Measurements from ENCODE around the gene CFAP299. TPM values are rescaled to one million over a fixed set of nuclear protein-coding genes. Genes with fewer than 3 reads are reported as not detected.
"Not testable (repeated sequence)": the region's sequence is repeated elsewhere in the genome, so short reads cannot be mapped to it uniquely, and the experiment has no call there.

CFAP299 gene
- total and polyA plus RNA-seq, 3 experiments from 2014 or later = not detected

- no peaks in the 10 kb centered on the region for H3K36me3 ChIP-seq (ENCODE audit: insufficient read depth, low read length)
- H3K4me1 ChIP-seq (ENCODE audit: insufficient read depth, low read length) = peaks cover 15% of the 10 kb centered on the region
- H3K4me1 Mint-ChIP-seq = peaks cover 24 to 53% (median 29%) of the 10 kb centered on the region in 3 donors
- H3K27ac ChIP-seq (ENCODE audit: low read depth, low read length) = no peak overlapping the region
- no peak for DNase-seq
- H3K27me3 Mint-ChIP-seq = no peaks in the 10 kb centered on the region
- H3K4me3 Mint-ChIP-seq = peak overlapping the region in 4 of 7 donors; percentile 1 to 48 (median 30)
- CTCF ChIA-PET = interaction anchor here (1.3 to 2.0 kb wide), 2 partner anchors 16 to 21 kb away, joined by 4 to 6 read pairs; no protein-coding TSS in a partner anchor
- POLR2A ChIA-PET = no interaction called here
- H3K9me3 Mint-ChIP-seq = no peaks in the 10 kb centered on the region
- no peak overlapping the region for H3K4me3 ChIP-seq (ENCODE audit: low read length)
- H3K9me3 ChIP-seq (ENCODE audit: low read length) = no peaks in the 10 kb centered on the region
- peak overlapping the region in 5 of 8 donors; percentile 7 to 75 (median 45) for H3K27ac Mint-ChIP-seq
- H3K36me3 Mint-ChIP-seq = peaks cover 0 to 8% (median 0%) of the 10 kb centered on the region in 3 donors
- no peaks in the 10 kb centered on the region for H3K27me3 ChIP-seq (ENCODE audit: insufficient read depth, low read length, poor library complexity, severe bottlenecking)
Observed at GRCh38 chr4:80423553-80424224, 88.2 kb downstream of the CFAP299 start.

GRCh38 chr4:80424225-80424581 lies 88.7 kb downstream of the CFAP299 start:
- no peaks in the 10 kb centered on the region for H3K36me3 ChIP-seq (ENCODE audit: insufficient read depth, low read length)
- no peak overlapping the region for H3K27ac ChIP-seq (ENCODE audit: low read depth, low read length)
- peaks cover 15% of the 10 kb centered on the region for H3K4me1 ChIP-seq (ENCODE audit: insufficient read depth, low read length)
- no peaks in the 10 kb centered on the region for H3K9me3 ChIP-seq (ENCODE audit: low read length)
- no peak overlapping the region for H3K4me3 ChIP-seq (ENCODE audit: low read length)
- Mint-ChIP-seq H3K27me3 (no peaks in the 10 kb centered on the region), H3K4me3 (peak overlapping the region in 3 of 7 donors; percentile 27 to 48 (median 32)), H3K9me3 (no peaks in the 10 kb centered on the region), H3K36me3 (peaks cover 0 to 8% (median 0%) of the 10 kb centered on the region in 3 donors), H3K27ac (peak overlapping the region in 3 of 8 donors; percentile 20 to 75 (median 22)), H3K4me1 (peaks cover 24 to 53% (median 29%) of the 10 kb centered on the region in 3 donors)
- POLR2A ChIA-PET = no interaction called here
- no peak for DNase-seq
- CTCF ChIA-PET = interaction anchor here (2.0 kb wide), 1 partner anchor 15 kb away, joined by 6 read pairs; no protein-coding TSS in a partner anchor
- H3K27me3 ChIP-seq (ENCODE audit: insufficient read depth, low read length, poor library complexity, severe bottlenecking) = no peaks in the 10 kb centered on the region

- Histone ChIP-seq H3K4me1 (ENCODE audit: insufficient read depth, low read length) (peaks cover 15% of the 10 kb centered on the region), H3K27me3 (ENCODE audit: insufficient read depth, low read length, poor library complexity, severe bottlenecking) (no peaks in the 10 kb centered on the region), H3K4me3 (ENCODE audit: low read length) (no peak overlapping the region), H3K36me3 (ENCODE audit: insufficient read depth, low read length) (no peaks in the 10 kb centered on the region), H3K27ac (ENCODE audit: low read depth, low read length) (no peak overlapping the region), H3K9me3 (ENCODE audit: low read length) (no peaks in the 10 kb centered on the region)
- H3K27me3 Mint-ChIP-seq = no peaks in the 10 kb centered on the region
- peaks cover 24 to 53% (median 29%) of the 10 kb centered on the region in 3 donors for H3K4me1 Mint-ChIP-seq
- peaks cover 0 to 8% (median 0%) of the 10 kb centered on the region in 3 donors for H3K36me3 Mint-ChIP-seq
- no peak for DNase-seq
- no peak overlapping the region for H3K4me3 Mint-ChIP-seq
- CTCF ChIA-PET = no interaction called here
- H3K9me3 Mint-ChIP-seq = no peaks in the 10 kb centered on the region
- POLR2A ChIA-PET = no interaction called here
- peak overlapping the region in 2 of 8 donors; percentile 24 to 50 for H3K27ac Mint-ChIP-seq
Observed at GRCh38 chr4:80425124-80426100, 89.9 kb downstream of the CFAP299 start.

- Histone ChIP-seq H3K4me3 (ENCODE audit: low read length) (no peak overlapping the region), H3K9me3 (ENCODE audit: low read length) (no peaks in the 10 kb centered on the region), H3K27me3 (ENCODE audit: insufficient read depth, low read length, poor library complexity, severe bottlenecking) (no peaks in the 10 kb centered on the region), H3K36me3 (ENCODE audit: insufficient read depth, low read length) (no peaks in the 10 kb centered on the region), H3K4me1 (ENCODE audit: insufficient read depth, low read length) (no peaks in the 10 kb centered on the region), H3K27ac (ENCODE audit: low read depth, low read length) (no peak overlapping the region)
- DNase-seq = no peak
- H3K27me3 Mint-ChIP-seq = no peaks in the 10 kb centered on the region
- H3K4me3 Mint-ChIP-seq = no peak overlapping the region
- ChIA-PET CTCF (no interaction called here), POLR2A (no interaction called here)
- H3K4me1 Mint-ChIP-seq = peaks cover 0 to 19% (median 7%) of the 10 kb centered on the region in 3 donors
- peak overlapping the region in 1 of 8 donors; percentile 50 for H3K27ac Mint-ChIP-seq
- H3K9me3 Mint-ChIP-seq = peaks cover 0 to under 1% (median 0%) of the 10 kb centered on the region in 5 donors
- H3K36me3 Mint-ChIP-seq = peaks cover 0 to 7% (median 2%) of the 10 kb centered on the region in 3 donors
Observed at GRCh38 chr4:80431203-80431965, 95.9 kb downstream of the CFAP299 start.

- POLR2A ChIA-PET = no interaction called here
- no peak overlapping the region for H3K27ac ChIP-seq (ENCODE audit: low read depth, low read length)
- Mint-ChIP-seq H3K27me3 (no peaks in the 10 kb centered on the region), H3K4me1 (peaks cover 16 to 30% (median 20%) of the 10 kb centered on the region in 3 donors), H3K4me3 (no peak overlapping the region), H3K36me3 (peaks cover 2 to 16% (median 4%) of the 10 kb centered on the region in 3 donors), H3K9me3 (peaks cover 0 to 13% (median 3%) of the 10 kb centered on the region in 5 donors), H3K27ac (no peak overlapping the region)
- no peaks in the 10 kb centered on the region for H3K9me3 ChIP-seq (ENCODE audit: low read length)
- no peaks in the 10 kb centered on the region for H3K36me3 ChIP-seq (ENCODE audit: insufficient read depth, low read length)
- CTCF ChIA-PET = no interaction called here
- peaks cover 2% of the 10 kb centered on the region for H3K4me1 ChIP-seq (ENCODE audit: insufficient read depth, low read length)
- no peak for DNase-seq
- H3K27me3 ChIP-seq (ENCODE audit: insufficient read depth, low read length, poor library complexity, severe bottlenecking) = no peaks in the 10 kb centered on the region
- H3K4me3 ChIP-seq (ENCODE audit: low read length) = no peak overlapping the region
Observed at GRCh38 chr4:80434238-80434637, 98.7 kb downstream of the CFAP299 start.

GRCh38 chr4:80438016-80438415 lies 102.5 kb downstream of the CFAP299 start:
- Histone ChIP-seq H3K36me3 (ENCODE audit: insufficient read depth, low read length) (no peaks in the 10 kb centered on the region), H3K4me3 (ENCODE audit: low read length) (no peak overlapping the region), H3K9me3 (ENCODE audit: low read length) (no peaks in the 10 kb centered on the region), H3K27me3 (ENCODE audit: insufficient read depth, low read length, poor library complexity, severe bottlenecking) (no peaks in the 10 kb centered on the region), H3K27ac (ENCODE audit: low read depth, low read length) (no peak overlapping the region), H3K4me1 (ENCODE audit: insufficient read depth, low read length) (peaks cover 17% of the 10 kb centered on the region)
- Mint-ChIP-seq H3K36me3 (peaks cover 5 to 47% (median 33%) of the 10 kb centered on the region in 3 donors), H3K9me3 (peaks cover 24 to 49% (median 33%) of the 10 kb centered on the region in 5 donors), H3K4me3 (peak overlapping the region in 6 of 7 donors; percentile 7 to 49 (median 37)), H3K27me3 (no peaks in the 10 kb centered on the region), H3K27ac (peak overlapping the region; percentile 1 to 69 (median 40)), H3K4me1 (peaks cover 25 to 44% (median 38%) of the 10 kb centered on the region in 3 donors)
- ChIA-PET POLR2A (no interaction called here), CTCF (interaction anchor here (2.1 to 2.7 kb wide), 3 partner anchors 22 to 602 kb away, joined by 6 to 15 read pairs (median 8); no protein-coding TSS in a partner anchor)
- peak in 1 of 5 donors; percentile 32 for DNase-seq

- POLR2A ChIA-PET = interaction anchor here (0.9 kb wide), 1 partner anchor 53 kb away, joined by 4 read pairs; no protein-coding TSS in a partner anchor
- DNase-seq = peak in 4 of 5 donors; percentile 9 to 69 (median 46)
- not testable (repeated sequence) for H3K27me3 ChIP-seq (ENCODE audit: insufficient read depth, low read length, poor library complexity, severe bottlenecking); H3K36me3 ChIP-seq (ENCODE audit: insufficient read depth, low read length); H3K27ac ChIP-seq (ENCODE audit: low read depth, low read length); H3K9me3 ChIP-seq (ENCODE audit: low read length); H3K27me3 Mint-ChIP-seq
- peaks cover 17% of the 10 kb centered on the region for H3K4me1 ChIP-seq (ENCODE audit: insufficient read depth, low read length)
- H3K27ac Mint-ChIP-seq = peak overlapping the region in 5 of 8 donors; percentile 6 to 67 (median 63)
- peaks cover 24 to 59% (median 45%) of the 10 kb centered on the region in 5 donors for H3K9me3 Mint-ChIP-seq
- peak overlapping the region in 5 of 7 donors; percentile 53 to 80 (median 65) for H3K4me3 Mint-ChIP-seq
- peak overlapping the region; percentile 17 for H3K4me3 ChIP-seq (ENCODE audit: low read length)
- H3K36me3 Mint-ChIP-seq = peaks cover 5 to 58% (median 36%) of the 10 kb centered on the region in 3 donors
- CTCF ChIA-PET = interaction anchor here (0.8 to 2.7 kb wide), 9 partner anchors 16 to 601 kb away, joined by 3 to 15 read pairs (median 4); no protein-coding TSS in a partner anchor
- peaks cover 25 to 44% (median 38%) of the 10 kb centered on the region in 3 donors for H3K4me1 Mint-ChIP-seq
Observed at GRCh38 chr4:80439294-80440061, 103.9 kb downstream of the CFAP299 start.

Data from CD8-positive, alpha-beta memory T cell (primary cell).